BJ (cell line): ENCODE results near the gene OLAH. TPM values are rescaled to one million over a fixed set of nuclear protein-coding genes. Genes with fewer than 3 reads are reported as not detected.

Experiments
- CTCF ChIA-PET: fragments of 350-600 bp; formaldehyde crosslinking; extraction: SDS; loops from one replicate; lab custom pipeline; 2021; ENCODE audit warnings: antibody characterized with exemption, inconsistent platforms; lab: Yijun Ruan, JAX
- POLR2A ChIA-PET: fragments of 300-600 bp; sonication (Branson Sonifier 250); formaldehyde crosslinking; extraction: SDS; loops from one replicate; lab custom pipeline; 2021; ENCODE audit warnings: antibody characterized with exemption; lab: Charles Lee
- DNase-seq: peaks from one replicate; pipeline ENCODE4 v3.0.0-alpha.2; 2011; ENCODE audit warnings: low read depth
- H3K27me3 ChIP-seq: 2 replicates; pipeline ENCODE4 v1.6.0; 2011; ENCODE audit warnings: low read length; ENCODE audit not compliant: control insufficient read depth, insufficient read depth
- H3K36me3 ChIP-seq: 2 replicates; pipeline ENCODE4 v1.5.1; 2011; ENCODE audit warnings: low read length; ENCODE audit not compliant: control insufficient read depth, insufficient read depth
- H3K4me3 ChIP-seq: 2 replicates; pipeline ENCODE4 v1.5.1; 2011; ENCODE audit warnings: low read depth, mild to moderate bottlenecking, control low read depth, low read length
- polyA plus RNA-seq: library from polyadenylated mRNA; depleted of rRNA; stranded (reverse); fragments of >200 nt; gene quantifications from 2 replicates; pipeline ENCODE4 v1.2.3, GENCODE V29; 2011; rRNA removed
- TF ChIP-seq, protein P1 (sequence below): IDR thresholded peaks from 2 replicates; pipeline ENCODE4 v1.5.1; 2011; ENCODE audit warnings: low read depth, mild to moderate bottlenecking, control low read depth, inconsistent platforms, low read length, moderate library complexity; ENCODE audit not compliant: insufficient read depth

The OLAH gene
- polyA plus RNA-seq, 1 experiment = 0.29 TPM

DNA sequence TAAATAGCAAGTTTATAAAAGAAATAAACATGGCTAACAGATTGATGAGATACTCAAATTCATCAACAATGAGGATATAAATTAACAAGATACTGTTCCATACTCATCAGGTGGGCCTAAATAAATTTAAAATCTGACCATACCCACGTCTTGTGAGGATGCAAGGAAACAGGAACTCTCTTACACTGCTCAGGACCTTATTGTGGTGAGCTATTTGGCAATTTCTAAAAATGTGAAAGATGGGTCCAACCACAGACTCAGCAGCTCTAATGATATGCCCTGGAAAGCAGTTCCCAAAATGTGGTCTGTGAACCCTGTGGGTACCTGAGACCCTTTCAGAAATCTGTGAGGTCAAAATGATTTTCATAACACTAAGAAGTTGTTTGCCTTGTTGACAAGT, 74.9 kb downstream of the OLAH start:
- Histone ChIP-seq H3K27me3 (no peaks in the 10 kb centered on the region), H3K4me3 (no peak overlapping the region), H3K36me3 (peaks cover 8% of the 10 kb centered on the region)
- CTCF ChIA-PET = interaction anchor here (1.3 kb wide), 1 partner anchor 12 kb away, joined by 4 read pairs; no protein-coding TSS in a partner anchor
- no peak for DNase-seq
- TF ChIP-seq, protein P1, sequence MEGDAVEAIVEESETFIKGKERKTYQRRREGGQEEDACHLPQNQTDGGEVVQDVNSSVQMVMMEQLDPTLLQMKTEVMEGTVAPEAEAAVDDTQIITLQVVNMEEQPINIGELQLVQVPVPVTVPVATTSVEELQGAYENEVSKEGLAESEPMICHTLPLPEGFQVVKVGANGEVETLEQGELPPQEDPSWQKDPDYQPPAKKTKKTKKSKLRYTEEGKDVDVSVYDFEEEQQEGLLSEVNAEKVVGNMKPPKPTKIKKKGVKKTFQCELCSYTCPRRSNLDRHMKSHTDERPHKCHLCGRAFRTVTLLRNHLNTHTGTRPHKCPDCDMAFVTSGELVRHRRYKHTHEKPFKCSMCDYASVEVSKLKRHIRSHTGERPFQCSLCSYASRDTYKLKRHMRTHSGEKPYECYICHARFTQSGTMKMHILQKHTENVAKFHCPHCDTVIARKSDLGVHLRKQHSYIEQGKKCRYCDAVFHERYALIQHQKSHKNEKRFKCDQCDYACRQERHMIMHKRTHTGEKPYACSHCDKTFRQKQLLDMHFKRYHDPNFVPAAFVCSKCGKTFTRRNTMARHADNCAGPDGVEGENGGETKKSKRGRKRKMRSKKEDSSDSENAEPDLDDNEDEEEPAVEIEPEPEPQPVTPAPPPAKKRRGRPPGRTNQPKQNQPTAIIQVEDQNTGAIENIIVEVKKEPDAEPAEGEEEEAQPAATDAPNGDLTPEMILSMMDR = no peak
- POLR2A ChIA-PET = no interaction called here

DNA sequence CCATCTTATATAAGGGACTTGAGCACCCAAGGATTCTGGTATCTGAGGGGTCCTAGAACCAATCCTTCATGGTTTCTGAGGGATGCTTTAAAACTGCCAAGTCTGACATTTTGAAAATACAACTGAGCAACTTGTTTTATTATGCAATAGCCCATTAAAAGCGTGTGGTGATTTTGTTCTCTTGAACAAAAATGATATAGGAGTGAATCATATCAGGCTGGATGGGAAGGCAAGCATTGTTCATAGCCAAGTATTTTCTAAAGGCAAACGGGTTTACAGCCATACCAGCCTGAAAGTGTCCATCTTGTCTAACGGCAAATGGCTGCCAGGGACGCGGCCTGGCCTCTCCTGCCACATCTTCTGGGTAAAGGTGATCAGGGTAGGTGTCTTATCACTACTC, 76.8 kb downstream of the OLAH start:
- DNase-seq = no peak
- Histone ChIP-seq H3K4me3 (no peak overlapping the region), H3K36me3 (peaks cover 8% of the 10 kb centered on the region), H3K27me3 (no peaks in the 10 kb centered on the region)
- TF ChIP-seq, protein P1 = no peak
- ChIA-PET CTCF (no interaction called here), POLR2A (no interaction called here)

DNA sequence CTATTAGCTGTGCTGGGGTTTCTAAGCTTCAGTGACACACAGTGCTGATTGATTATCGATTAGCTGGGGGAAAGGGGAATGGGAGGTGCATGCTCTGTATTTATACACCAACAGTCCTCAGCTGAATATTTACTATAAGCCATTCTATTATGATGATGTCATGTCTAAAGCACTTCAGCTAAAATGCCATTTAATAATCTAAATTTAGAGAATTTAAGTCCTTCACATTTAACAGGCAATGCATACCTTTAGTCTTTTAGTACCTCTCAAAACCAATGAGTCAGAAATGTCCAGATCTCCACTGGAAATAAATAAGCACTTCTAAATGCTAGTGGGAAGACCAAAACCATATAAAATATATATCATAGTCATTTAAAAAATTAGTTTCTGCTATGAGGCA, 78.0 kb downstream of the OLAH start:
- TF ChIP-seq, protein P1 = no peak
- H3K36me3 ChIP-seq = peaks cover 14% of the 10 kb centered on the region

DNA sequence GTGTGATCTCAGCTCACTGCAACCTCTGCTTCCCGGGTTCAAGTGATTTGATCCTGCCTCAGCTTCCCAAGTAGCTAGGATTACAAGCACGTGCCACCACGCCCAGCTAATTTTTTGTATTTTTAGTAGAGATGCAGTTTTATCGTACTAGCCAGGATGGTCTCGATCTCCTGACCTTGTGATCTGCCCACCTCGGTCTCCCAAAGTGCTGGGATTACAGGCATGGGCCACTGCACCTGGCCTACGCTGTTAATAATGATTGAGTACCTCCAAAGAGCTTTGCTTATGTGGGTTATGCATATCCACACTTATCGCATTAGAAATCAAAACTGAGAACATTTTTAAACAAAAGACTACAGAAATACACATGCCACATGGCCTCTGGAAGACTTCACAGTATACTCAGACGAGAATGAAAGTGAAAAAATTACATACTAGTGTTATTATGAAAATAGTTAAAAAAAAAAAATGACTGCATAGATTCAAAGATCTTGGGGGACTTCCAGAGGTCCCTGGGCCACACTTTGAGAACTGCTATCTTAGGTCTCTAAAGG, 78.8 kb downstream of the OLAH start:
- no peak for DNase-seq
- CTCF ChIA-PET = no interaction called here
- POLR2A ChIA-PET = no interaction called here
- TF ChIP-seq, protein P1 = no peak
- Histone ChIP-seq H3K27me3 (no peaks in the 10 kb centered on the region), H3K4me3 (no peak overlapping the region), H3K36me3 (peaks cover 14% of the 10 kb centered on the region)

More for the DNA sequence above, 78.0 kb downstream of the OLAH start:
- CTCF ChIA-PET = no interaction called here
- H3K4me3 ChIP-seq = no peak overlapping the region
- H3K27me3 ChIP-seq = no peaks in the 10 kb centered on the region
- DNase-seq = no peak
- POLR2A ChIA-PET = no interaction called here

Other genes starting within 250 kb of the OLAH start
- gene CDNF, start 205.9 kb upstream of the OLAH start, polyA plus RNA-seq = 1.0 and 1.1 TPM in 2 replicates
- gene HSPA14, start 205.6 kb upstream of the OLAH start, polyA plus RNA-seq = 5.4 and 10.0 TPM in 2 replicates
- 4.2 and 5.1 TPM in 2 replicates for gene MSANTD7, start 205.6 kb upstream of the OLAH start, polyA plus RNA-seq
- 2.2 and 5.7 TPM in 2 replicates for gene SUV39H2, start 165.1 kb upstream of the OLAH start, polyA plus RNA-seq
- 4.1 and 6.0 TPM in 2 replicates for gene DCLRE1C, start 89.8 kb upstream of the OLAH start, polyA plus RNA-seq
- gene MEIG1, start 84.6 kb upstream of the OLAH start, polyA plus RNA-seq = 0.26 TPM in 1 of 2 replicates, not detected in the other
- 0.76 and 1.0 TPM in 2 replicates for gene ACBD7, start 44.8 kb downstream of the OLAH start, polyA plus RNA-seq
- gene RPP38, start 53.4 kb downstream of the OLAH start, polyA plus RNA-seq = 15.9 and 17.2 TPM in 2 replicates
- 12.7 and 20.5 TPM in 2 replicates for gene NMT2, start 124.8 kb downstream of the OLAH start, polyA plus RNA-seq